ENCODE data around the gene STAT5B.

GRCh38 chr17:42181851-42182207 is 94.4 kb downstream of the STAT5B start:
- TF ChIP-seq, protein P1, sequence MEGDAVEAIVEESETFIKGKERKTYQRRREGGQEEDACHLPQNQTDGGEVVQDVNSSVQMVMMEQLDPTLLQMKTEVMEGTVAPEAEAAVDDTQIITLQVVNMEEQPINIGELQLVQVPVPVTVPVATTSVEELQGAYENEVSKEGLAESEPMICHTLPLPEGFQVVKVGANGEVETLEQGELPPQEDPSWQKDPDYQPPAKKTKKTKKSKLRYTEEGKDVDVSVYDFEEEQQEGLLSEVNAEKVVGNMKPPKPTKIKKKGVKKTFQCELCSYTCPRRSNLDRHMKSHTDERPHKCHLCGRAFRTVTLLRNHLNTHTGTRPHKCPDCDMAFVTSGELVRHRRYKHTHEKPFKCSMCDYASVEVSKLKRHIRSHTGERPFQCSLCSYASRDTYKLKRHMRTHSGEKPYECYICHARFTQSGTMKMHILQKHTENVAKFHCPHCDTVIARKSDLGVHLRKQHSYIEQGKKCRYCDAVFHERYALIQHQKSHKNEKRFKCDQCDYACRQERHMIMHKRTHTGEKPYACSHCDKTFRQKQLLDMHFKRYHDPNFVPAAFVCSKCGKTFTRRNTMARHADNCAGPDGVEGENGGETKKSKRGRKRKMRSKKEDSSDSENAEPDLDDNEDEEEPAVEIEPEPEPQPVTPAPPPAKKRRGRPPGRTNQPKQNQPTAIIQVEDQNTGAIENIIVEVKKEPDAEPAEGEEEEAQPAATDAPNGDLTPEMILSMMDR (conservative IDR thresholded peaks at IDR 0.05 in 1 of 2, IDR thresholded peaks at IDR 0.05 in 1 of 2; ENCODE audit: low read depth in 1 of 2, low read length in 2 of 2), result no peak
- TF ChIP-seq EZH2 (IDR thresholded peaks at IDR 0.05; ENCODE audit: low read length, missing control alignments), result no peak

Data from fibroblast of lung (primary cell).